ENCODE results near the gene BNIP1. TPM values are rescaled to one million over a fixed set of nuclear protein-coding genes. Genes with fewer than 3 reads are reported as not detected.

BNIP1 gene
- total RNA-seq, 1 donor from 2014 or later: 15.4 TPM

DNA sequence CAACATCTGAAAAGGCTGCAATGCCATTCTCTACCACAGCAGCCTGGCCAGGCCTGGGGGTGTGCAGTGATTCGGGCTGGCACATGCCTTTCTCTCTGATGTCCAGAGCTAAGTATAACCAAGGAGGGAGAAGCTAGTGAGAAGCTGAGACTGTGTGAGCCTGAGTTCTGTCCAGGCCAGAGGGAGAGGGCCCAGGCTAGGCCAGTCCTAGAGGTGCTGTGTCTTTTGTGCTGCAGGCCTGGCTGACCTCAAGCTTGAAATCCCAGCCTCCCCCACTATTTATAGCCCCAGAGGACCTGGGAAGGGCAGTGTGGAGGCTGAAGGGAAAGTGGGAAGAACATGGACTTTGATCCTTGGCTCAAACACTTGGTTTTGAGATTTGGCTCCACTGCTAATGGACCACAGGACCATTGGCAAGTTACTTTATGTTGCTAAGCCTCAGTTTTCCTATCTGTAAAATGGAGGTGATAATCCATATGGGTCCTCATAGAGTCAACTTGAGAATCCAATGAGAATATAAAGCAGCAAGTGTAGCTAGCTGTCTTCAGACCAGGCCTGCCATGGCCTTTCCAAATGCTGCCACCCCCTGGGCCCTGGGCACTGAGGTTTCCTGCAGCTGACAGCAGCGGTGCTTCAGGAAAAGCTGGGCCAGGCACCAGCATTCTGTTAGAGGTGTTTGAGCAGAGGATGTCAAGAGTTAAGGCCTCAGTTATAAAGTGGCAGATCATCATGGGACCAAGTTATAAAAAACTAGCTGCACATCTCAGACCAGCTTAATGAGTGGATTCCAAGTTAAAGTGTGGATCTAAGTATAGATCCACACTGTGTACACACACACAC is 21.1 kb downstream of the BNIP1 start:
- no peak for DNase-seq (ENCODE audit: low spot score)

DNA sequence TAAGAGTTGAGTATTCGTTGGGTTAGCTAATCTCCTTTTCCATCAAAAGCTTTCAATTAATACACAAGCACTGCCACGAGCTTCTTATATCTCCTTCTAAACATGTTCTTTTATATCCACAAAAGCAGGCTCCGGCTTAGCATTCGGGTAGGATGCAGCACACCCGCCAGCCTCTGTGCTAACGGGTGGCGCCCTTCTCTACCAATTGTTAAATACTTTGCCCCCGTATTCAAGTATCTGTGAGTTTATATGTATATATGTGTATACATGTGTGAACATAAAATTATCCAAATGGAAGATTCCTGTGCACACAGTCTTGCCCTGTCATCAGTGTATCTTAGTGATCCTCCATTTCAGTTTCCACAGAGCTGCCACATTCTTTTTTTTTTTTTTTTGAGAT is 27.8 kb downstream of the BNIP1 start:
- no peak for DNase-seq (ENCODE audit: low spot score)

DNA sequence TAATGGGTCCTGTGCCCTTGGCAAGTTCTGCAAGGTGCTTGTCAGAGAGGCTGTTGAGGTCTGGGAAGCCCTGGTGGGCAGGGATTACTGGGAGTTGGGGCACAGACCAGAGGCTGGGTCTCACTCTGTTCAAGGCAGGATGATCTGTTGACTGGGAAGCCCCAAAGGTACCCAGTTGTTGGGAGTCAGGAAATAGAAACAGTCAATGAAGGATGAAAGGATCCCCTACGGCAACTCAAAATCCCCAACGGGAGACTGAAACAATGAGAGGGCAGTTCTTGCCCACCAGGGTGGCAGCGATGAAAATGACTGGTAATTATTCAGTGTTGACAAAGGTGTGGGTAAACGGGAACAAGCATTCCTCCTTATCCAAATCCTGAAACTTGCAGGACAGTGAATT is 31.2 kb downstream of the BNIP1 start:
- DNase-seq (ENCODE audit: low spot score): no peak

DNA sequence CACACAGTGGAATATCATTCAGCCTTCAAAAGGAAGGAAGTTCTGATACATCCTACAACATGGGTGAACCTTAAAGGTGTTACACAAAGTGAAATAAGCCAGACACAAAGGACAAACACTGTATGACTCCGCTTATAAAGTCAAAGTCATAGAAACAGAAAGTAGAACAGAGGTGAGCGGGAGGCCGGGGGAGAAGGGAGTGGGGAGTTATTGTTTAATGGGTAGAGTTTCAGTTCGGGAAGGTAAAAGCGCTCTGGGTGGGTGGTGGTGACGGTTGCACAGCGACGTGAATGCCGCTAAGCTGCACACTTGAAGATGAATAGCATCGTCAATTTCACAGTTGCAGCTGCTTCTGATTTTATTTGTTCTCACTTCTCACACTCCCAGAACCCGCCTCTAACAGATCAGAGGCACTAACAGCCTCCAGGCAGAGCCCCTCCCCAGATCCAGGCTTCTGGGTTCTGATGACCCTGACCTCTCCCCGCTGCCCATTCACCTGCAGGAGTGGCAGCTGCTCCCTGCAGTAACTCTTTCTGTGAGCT is 34.1 kb downstream of the BNIP1 start:
- DNase-seq (ENCODE audit: low spot score): no peak

DNA sequence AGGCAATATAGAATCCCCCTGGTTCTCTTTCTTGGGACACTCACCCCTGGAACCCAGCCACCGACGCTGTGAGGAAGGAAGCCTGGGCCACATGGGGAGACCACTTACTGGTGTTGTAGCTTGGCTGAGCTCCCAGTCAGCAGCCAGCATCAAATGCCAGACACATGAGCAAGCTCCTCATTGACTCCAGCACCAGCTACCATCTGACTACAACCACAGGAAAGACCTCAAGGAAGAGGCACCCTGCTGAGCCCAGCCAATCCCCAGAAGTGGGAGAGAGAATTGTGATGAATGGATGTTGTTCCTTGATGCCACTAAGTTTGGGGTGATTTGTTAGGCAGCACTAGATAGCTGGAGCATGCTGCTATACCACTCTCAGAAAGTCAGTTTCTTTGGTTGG is 36.0 kb downstream of the BNIP1 start:
- DNase-seq (ENCODE audit: low spot score): no peak

DNA sequence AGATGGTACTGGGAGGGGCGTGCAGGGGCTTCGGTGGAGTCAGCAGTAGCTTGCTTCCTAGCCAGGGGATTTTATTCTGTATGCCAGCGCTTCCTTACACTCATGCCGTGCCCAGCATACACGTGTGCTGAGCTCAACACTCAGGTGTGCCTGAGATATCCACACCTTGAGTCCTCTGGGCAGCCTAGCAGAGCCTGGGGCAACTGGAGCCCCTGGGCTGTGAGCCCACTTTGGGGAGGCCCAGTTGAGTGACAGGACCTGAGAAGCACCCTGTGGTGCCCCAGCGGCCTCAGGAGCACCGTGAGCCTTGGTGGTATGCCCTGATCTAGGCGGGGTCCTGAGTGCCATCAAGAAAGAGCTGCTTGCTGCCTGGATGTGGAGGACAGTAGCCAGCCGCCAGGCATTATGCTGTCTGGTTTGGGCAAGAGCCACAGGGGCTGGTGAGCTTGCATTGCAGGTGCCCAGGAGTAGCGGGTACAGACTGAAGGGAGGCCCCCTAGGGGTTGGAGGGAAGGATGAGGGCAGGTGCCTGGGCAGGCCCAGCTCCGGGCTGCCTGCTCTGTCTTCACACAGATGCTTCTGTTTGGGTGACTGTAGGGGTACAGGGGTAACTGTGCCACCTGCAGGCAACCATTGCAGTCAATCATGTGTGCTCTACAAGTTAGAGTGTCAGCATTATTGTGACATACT is 42.9 kb downstream of the BNIP1 start:
- no peak for DNase-seq (ENCODE audit: low spot score)

DNA sequence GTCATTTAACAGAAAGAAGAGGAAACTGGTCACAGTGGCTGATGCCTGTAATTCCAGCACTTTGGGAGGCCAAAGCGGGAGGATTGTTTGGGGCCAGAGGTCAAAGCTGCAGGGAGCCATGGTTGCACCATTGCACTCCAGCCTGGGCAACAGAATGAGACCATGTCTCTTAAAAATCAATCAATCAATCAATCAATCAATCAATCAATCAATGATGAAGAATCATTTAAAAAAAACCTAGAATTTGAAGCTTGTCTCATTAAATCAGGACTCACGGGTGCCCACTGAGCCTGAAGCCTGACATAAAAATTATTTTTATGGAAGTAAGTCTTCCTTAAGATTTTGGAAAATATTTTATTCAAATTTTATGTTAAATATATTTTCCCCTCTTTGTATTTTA is 43.9 kb downstream of the BNIP1 start:
- no peak for DNase-seq (ENCODE audit: low spot score)

DNA sequence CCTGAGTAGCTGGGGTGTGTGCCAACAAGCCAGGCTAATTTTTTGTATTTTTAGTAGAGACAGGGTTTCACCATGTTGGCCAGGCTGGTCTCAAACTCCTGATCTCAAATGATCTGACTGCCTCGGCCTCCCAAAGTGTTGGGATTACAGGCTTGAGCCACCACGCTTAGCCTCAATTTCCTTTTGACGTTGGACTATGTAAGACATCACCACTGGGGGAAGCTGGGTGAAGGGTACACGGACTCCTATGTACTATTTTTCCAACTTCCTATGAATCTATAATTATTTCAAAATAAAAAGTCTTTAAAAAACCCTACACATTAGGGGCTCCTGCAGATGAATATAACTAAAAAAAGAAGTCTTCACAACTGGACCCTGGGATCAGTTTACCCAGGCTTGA is 46.7 kb downstream of the BNIP1 start:
- DNase-seq (ENCODE audit: low spot score): no peak

DNA sequence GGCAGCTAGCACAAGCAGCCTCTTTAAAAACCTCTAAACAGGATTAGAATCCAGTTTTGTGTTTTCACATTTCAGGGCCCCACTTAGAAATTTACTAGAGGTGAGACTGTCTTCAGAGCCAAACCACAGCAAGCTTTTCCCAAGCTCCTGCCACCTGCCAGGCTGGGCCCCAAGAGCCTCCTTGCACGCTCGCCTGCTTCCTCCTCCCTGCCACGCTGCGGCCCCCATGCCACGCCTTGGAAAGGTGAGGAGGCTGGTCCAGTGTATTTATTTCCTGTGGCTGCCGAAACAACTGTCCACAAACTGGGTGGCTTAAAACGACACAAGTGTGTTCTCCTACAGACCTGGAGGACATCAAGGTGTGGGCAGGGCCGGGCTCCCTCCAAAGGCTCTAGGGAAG is 47.2 kb downstream of the BNIP1 start:
- DNase-seq (ENCODE audit: low spot score): no peak

DNA sequence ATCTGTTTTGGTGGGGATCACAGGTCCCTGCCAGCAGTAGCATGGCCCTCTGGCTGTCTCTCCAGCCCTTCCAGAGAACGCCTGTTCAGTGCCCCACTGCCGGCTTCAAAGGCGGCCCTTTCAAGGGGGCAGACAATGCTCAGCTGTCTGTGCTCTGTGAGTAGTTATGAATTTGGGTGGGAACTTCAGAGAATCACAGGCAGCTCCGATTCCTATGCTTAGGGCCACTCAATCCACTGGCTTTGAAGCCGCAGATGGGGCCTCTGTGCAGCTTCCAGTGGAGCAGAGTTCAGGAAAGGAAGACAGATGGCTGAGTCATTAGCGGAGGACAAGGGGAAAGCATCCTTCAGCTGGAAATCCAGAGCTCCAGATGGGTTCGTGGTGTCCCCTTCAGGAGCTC is 48.2 kb downstream of the BNIP1 start:
- DNase-seq (ENCODE audit: low spot score): no peak

DNA sequence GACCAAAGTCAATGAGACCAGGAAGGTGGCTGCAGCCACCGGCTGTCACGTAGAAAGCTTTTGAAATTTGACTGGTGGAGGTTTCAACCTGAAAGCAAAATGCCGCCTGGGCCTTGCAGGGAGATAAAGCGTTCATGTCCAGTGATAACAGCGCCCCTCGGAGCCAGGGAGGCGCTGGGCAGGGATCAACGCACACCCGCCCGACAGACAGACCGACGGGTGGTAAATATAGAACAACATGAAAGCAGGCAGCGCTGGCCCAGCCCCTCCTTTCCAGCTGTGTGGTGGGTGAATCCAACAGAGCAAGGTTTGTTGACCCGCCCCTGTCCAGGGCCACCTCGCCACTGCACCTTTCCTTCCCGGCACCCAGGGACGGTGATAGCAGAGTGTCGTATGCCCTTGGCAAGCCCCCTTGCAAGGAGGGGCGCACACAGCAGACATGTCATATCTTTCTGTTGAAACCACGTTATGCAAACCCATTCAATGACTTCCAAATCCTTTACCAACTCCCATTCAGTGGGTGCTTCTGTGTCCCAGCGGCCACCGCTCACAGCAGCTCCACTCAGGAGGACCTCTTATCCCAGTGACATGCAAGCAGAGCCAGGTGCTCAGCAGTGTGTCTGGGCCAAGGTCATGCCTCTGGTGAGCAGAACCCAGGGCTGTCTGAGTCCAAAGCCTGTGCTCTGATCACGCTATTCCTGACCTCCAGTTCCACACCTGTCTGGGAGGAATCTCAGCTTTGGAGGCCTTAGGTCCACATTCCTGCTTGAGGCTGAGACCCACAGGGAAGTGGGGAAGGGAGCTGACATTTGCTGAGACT is 52.0 kb downstream of the BNIP1 start:
- DNase-seq (ENCODE audit: low spot score): no peak

DNA sequence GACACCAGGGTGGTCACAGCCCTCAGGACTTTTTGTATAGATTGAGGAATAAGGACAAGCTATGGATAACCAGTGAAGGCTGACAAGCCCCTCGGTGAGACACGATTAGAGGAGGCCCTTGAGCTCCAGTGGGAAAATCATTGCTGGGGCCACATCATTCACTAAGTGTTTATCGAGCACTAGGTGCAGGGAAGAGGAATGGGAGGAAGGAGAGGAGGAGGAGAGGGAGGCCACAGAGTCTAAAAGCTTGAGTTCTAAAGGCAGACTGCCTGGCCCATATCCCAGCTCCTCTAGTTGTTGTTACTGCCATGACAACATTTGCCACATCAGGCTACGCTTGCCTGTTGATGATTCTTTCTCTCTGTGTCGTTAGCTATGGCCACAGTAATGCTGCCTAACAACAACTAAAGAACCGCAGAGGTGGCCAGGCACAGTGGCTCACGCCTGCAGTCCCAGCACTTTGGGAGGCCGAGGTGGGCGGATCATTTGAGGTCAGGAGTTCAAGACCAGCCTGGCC is 53.1 kb downstream of the BNIP1 start:
- DNase-seq (ENCODE audit: low spot score): no peak

DNA sequence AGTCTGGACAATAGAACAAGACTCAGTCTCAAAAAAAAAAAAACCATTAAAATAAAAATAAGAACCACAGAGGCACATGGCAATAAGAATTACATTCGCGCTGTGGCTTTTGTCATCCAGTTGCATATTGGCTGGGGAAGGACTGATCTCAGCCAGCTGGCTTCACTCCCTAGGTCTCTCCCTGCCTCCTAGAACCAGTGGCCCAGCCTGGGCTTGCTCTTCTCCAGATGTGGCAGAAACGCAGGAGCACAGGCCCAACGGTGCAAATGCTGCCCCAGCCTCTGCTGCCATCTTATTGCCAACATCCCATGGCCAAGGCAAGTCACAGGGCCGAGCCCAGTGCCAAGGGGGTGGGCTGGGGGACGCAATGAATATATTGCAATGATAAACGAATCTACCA is 53.7 kb downstream of the BNIP1 start:
- DNase-seq (ENCODE audit: low spot score): no peak

DNA sequence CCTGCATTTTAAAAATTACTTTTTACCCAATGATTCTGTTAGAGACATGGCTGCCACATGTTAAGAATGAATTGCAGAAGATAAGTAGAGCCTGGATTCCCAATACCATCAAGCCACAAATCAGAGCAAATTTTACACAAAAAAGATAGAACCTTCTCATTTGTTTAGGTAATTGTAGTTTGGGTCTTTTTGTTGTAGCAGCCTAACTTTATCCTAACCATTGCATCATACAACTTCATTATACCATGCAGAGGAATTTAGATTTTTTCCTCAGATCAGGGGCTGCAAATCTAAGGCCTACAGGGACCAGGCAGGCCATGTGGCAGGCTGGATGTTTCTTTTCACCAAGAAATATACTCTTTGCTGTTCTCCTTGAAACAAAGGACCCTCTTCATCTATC is 56.0 kb downstream of the BNIP1 start:
- DNase-seq (ENCODE audit: low spot score): no peak

DNA sequence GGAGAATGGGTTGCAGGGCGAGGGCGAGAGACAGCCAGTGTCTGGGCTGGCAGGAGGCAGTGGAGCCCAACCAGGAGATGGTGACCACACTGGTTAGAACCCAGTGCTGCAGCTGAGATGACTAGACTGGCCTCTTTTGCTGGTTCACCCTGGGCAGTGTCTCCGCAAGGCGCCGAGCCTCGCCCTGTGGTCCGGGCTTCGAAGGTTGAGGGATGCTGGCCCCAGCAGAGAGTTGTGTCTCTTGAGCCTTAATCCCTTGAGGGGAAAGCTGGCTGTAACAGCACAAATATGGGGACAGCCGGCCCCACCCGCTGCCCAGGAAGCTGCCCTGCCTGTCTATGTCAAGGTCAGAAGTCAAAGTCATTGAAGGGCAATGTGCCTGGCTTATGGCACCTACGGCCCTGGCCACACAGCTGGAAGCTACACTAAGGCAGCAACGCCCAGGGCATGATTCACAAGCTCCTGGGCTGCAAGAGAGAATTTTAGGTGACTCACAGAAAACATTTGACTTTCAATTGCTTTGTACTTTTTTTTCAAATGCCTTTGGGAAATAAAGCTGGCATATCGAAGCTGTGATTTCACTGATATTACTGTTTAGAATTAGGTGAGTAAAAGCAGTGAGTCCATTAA is 57.4 kb downstream of the BNIP1 start:
- DNase-seq (ENCODE audit: low spot score): no peak

DNA sequence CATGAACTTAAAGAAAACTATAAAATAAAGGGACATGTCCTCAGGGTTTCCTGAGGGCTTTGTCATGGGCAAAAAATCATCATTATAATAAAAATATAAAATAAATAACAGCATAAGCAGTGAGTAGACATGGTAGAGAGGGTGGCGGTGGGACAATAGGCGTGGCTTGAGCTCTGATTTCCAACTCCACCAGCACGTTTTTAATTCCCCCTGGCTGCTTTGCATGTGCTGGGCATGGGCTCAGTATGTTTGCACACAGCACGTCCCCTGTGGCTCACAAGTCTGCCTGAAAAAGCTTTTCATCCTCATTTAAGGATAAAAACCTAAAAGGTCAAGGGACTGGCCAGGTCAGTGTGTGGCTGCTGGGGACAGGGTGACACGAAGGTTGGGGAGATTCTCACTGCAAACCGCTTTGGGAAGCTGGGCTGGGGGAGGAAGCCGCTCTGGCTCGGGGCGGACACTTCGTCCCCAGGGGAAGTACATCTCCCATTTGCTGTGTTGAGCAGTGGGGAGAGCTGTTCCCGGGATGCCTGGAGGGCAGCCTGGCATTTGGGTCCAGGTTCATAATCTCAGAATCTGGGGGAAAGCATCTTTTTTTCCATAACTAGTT is 58.0 kb downstream of the BNIP1 start:
- DNase-seq (ENCODE audit: low spot score): no peak

DNA sequence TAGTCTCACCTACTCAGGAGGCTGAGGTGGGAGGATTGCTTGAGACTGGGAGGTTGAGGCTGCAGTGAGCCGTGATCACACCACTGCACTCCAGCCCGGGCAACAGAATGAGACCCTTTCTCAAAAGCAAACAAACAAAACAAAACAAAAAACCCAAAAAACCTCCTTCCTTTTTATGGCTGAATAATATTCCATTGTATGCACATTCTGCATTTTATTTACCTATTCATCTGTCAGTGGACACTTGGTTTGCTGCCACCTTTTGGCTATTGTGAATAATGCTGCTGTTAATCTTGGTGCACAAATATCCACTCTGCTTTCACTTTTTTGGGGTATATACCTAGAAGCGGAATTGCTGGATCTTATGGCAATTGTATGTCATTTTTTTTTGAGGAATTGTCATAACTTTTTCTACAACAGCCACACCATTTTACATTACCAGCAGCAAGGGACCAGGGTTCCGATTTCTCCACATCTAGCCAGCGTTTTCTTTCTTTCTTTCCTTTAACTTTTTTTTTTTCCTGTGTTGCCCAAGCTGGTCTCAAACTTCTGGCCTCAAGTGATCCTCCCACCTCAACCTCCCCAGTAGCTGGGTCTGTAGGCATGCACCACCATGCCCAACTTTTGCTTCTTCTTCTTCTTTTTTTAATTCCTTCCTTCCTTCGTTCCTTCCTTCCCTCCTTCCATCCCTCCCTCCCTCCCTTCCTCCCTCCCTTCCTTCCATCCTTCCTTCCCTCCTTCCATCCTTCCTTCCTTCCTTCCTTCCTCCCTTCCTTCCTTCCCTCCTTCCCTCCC is 60.1 kb downstream of the BNIP1 start:
- no peak for DNase-seq (ENCODE audit: low spot score)

DNA sequence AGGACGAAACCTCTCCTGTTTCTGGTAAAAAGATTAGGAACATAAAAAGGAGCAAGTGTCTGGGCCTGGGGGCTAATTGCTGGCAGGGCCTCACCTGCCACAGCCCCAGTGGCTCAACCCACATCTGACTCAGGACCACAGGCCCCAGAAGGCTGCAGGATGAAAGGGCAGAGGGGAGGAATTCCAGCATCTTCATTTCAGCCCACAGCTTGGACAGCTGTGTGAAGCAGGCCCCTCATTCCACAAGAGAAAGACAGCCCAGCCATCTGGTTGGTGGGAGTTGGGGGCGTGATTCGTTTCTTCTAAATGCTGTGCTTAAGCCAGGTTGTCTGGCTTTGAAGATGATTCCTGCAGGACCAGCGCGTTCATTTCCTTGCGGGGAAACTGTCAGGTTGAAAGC is 61.6 kb downstream of the BNIP1 start:
- DNase-seq (ENCODE audit: low spot score): no peak

DNA sequence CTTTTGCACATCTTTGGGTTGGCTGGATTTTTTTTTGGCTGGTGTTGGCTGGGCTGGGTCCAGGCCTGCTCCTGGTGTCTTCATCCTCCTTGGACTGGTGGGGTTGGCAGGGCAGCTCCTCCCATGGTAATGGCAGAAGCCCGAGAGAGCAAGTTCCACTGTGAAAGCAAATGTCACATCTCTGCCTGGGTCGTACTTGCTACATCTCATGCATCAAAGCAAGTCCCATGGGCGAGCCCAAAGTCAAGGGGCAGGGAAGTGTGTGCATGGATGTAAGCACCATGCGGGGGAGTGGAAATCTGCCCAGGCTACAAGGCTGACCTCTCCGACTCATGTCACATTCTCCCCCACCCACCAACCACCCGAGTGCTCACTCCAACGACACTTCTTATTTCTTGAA is 64.0 kb downstream of the BNIP1 start:
- no peak for DNase-seq (ENCODE audit: low spot score)

DNA sequence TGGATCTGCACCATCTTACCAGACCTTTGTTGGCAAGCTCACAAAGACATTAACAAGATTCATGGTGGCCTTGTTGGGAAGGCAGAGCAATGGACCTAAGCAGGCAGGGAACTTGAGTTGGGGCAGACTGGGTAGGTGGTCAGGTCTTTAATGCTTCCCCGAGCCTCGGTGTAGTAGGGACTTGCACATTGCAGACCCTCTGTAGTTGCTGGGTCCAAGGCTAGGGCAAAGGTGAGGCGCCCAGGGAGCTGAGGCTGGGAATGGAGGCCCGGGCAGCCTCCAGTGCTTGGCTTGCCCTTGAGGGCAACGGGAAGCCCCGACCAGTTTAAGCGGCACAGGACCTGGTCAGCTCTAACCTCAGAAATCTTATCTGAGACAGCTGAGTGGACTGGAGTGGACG is 66.5 kb downstream of the BNIP1 start:
- no peak for DNase-seq (ENCODE audit: low spot score)
